Tongue (tissue), 2 donors: ENCODE results near the gene KCNQ1. TPM values are rescaled to one million over a fixed set of nuclear protein-coding genes. Genes with fewer than 3 reads are reported as not detected.

Source experiments
- DNase-seq: peaks from one replicate; pipeline ENCODE4 v3.0.0-alpha.2; 2015
- total RNA-seq: library from RNA; depleted of rRNA; stranded (reverse); fragments of >200 nt; gene quantifications from one replicate; pipeline ENCODE4 v1.2.3, GENCODE V29; 2014

The KCNQ1 gene
- total RNA-seq, 1 donor from 2014 or later: 2.6 TPM

DNA sequence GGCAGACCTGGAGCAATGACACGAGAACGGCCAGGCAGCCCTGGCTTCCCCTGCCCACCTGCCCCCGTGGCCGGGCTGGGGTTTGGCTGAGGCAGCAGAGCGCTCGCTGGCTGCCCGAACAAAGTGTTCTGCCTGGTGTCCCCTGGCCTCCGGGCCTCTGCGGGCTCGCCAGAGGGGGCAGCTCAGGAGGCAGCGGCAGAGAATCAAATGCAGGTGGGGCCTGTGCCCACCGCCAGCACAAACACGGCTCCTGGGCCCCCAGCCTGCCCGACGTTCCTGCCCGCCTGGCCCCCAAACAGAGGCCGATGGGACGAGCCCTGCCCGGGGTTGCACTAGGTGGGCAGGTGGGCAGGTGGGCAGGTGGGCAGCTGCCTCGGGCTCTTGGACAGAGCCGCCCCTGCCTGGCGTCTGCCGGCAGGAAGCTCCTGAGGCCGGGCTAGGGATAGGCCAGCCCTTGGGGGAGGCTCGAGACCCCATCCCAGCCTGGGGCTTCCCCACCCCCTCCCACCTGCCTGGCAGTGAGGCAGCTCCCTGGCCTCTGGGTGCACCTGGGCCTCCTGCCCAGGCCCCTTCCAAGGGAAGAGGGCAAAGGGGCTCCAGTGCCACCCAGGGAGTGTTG lies 394.0 kb downstream of the KCNQ1 start:
- DNase-seq: no peak

DNA sequence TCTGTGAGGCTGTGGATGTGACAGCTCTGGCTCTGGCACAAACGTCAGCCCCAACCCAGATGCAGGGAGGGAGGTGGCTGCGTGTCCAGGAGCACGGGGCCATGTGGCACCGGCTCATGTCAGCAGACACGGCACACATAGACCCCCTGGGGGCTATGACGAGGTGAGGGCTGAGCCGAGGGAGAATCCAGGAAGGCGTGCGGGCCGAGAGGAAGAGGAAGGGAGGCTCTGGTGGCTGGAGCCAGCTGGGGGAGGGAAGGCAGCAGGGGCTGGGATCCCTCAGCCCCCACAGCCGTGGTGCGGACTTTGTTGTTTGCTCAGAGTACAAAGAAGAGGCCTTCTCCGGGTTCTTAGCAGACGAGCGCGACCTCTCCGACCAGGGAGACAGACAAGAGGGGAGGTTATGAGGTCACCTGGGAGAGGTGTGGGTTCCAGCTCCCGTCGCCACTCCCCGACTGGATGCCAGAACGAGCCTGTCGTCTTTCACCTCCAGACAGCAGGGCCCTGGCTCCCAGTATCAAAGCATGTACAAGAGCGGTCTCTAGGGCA lies 394.7 kb downstream of the KCNQ1 start:
- no peak for DNase-seq

DNA sequence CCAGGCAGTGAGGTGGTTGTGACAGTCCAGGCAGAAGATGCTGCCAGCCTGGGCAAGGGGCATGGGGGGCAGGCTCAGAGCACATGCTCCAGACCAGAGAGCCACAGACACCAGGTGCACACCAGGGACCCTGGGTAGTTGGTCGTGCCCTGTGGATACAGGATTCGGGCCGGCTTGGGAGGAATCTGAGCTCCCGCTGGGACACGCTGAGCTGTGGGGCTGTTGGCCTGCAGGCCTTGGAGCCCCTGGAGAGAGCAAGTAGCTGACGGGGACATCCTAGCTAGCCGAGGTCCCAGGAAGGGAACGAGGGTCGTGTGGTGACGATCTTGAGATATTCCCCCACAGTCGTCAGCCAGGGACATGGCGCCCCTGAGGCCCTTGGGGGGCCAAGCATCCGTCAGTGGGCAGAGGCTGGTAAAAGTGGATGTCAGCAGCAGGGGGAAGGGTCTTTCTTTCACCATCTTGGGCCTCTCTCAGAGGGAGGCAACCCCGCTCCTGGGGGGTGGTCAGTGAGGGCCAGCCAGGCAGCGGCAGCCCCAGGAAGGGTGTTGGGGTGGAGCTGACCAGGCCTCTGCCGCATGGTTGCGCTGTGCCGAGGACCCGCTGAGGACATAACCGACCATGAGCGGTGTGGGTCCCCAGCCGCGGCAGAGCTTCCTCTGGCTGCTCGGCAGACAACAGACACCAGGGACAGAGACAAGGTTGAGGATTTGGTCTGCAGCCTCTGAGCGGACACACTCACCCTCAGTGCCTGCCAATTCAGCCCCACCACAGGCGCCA lies 396.8 kb downstream of the KCNQ1 start:
- DNase-seq: no peak

DNA sequence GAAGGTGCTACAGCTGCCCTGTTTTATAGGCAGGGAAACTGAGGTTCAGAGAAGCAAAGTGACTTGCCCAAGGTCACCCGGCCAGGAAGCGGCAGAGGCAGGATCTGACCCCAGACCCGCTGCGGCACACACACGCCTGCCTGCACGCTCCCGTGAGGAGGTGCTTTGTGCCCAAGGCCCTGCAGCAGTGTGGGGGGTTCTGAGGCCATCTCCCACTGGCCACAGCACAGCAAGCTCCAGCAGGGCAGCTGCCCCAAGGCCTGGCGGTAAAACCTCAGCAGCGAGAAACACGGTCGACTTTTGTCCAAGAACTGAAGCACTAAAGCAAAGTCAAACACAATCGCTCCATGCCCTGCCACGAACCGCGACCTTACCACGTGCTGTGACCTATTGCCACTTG lies 398.1 kb downstream of the KCNQ1 start:
- no peak for DNase-seq

DNA sequence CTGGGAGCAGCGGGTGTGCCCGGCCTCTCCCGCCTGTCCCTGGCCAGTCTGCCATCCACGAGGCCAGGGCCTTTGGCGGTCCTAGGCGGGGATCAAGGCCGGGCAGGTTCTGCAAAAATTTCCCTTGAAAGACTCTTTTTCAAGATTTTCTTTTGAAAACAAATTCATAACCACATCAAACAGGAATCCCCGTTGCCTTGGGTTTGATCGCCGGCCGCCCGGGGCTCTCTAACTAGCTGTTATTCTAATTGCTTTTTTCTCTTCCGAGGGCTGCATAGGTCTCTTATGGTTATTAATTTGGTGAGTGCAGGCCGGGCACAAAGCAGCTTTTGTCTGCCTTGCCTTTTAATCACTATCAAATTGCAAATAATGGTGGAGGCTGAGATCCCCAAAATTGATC lies 398.7 kb downstream of the KCNQ1 start:
- no peak for DNase-seq

DNA sequence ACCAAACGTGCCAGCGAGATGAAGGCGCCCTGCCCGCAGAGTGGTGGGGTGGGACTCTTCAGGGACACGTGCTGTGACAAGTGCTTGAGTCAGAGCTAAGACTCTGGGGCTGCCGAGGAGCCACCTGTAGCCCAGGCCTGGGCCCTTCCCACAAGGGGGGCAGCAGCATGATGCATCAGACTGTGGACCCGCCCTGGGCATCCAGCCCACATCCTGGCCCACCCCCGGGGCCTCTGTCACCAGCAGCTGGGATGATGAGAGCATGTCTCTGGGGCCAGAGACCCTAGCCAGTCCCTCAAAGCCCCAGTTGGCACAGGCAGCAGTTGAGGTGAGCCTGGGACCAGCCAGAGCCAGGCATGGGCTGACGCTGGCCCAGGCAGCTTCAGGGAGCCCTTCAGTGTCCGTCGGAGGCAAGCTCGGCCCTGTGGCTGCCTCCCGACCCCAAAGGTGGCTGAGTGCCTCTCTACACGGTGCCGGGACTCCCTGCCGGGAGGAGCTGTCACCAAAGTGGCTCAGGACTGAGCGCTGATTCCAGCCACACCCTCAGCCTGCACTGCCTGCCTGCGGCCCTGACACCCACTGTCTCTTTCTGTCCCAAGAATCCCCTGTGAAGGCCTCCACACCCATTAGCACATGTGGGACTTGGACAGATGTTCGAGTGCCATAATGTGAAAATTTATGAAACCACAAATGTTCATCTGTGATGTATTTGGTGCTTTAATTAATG lies 399.5 kb downstream of the KCNQ1 start:
- no peak for DNase-seq

DNA sequence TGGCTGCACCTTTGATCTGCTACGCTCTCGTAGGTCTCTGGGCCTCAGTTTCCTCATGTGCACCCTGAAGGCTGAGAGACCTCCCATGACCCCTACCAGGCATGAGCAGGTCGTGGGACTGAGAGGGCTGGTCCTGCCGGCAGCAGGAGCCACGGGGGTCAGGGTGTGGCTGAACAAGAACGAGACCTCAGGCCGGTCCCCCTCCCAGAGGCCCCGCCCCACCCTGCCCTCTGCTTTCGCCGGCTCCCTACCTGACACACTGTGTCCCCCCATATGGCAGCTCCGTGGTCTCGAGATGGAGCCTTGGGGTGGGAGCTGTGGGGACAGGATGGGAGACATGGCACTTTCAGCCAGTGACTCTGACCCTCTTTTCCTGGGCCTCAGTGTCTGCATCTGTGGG lies 400.2 kb downstream of the KCNQ1 start:
- no peak for DNase-seq

DNA sequence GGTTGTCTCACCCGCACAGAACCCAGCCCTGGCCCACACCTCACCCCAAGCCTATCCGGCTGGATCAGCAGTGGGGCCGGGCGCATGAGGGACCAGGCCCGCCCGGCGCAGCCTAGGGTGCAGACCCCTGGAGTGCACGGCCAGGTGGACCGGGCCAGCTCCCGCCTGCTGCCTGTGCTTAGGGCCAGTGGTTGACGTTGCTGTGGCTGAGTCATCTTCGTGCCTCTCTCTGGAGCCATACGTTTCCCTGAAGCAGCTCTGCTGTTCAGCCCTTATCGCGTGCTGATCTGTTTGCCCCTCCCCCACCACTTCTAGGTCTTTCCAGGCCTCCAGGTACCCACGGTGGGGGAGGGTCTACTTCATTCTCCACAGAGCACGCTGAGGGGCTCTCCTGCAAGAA lies 401.2 kb downstream of the KCNQ1 start:
- DNase-seq: no peak

DNA sequence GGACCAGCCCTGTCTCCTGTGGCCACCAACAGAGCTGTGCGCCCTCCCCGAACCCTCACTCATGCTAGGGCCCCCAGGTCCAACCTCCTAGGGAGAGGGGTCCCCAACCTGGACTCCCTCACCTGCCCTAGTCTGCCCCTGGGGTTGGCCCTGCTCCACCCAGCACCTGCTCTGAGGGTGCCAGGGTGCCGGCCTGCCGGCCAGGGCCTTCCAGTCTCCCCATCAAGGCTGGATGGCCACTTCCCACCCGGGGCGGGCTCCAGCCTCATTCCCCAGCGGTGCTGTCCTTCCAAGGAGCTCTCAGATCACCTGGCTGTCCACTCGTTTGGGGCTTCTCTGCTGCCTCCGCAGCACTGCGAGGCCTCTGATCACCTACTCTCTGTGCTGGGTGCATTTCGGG lies 401.7 kb downstream of the KCNQ1 start:
- no peak for DNase-seq

DNA sequence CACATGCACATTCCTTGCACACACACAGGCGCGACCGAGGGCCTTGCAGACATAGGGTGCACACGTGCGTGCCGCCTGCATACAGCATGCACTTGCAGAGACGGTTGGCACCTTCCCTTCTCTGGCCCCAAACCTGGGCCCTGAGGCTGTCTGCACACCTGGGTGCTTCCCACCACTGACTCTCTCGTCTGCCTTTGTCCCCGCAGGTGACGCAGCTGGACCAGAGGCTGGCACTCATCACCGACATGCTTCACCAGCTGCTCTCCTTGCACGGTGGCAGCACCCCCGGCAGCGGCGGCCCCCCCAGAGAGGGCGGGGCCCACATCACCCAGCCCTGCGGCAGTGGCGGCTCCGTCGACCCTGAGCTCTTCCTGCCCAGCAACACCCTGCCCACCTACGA lies 402.8 kb downstream of the KCNQ1 start:
- DNase-seq: no peak

DNA sequence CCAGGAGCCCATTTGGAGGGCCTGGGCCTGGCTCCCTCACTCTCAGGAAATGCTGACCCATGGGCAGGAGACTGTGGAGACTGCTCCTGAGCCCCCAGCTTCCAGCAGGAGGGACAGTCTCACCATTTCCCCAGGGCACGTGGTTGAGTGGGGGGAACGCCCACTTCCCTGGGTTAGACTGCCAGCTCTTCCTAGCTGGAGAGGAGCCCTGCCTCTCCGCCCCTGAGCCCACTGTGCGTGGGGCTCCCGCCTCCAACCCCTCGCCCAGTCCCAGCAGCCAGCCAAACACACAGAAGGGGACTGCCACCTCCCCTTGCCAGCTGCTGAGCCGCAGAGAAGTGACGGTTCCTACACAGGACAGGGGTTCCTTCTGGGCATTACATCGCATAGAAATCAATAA lies 403.7 kb downstream of the KCNQ1 start:
- no peak for DNase-seq

DNA sequence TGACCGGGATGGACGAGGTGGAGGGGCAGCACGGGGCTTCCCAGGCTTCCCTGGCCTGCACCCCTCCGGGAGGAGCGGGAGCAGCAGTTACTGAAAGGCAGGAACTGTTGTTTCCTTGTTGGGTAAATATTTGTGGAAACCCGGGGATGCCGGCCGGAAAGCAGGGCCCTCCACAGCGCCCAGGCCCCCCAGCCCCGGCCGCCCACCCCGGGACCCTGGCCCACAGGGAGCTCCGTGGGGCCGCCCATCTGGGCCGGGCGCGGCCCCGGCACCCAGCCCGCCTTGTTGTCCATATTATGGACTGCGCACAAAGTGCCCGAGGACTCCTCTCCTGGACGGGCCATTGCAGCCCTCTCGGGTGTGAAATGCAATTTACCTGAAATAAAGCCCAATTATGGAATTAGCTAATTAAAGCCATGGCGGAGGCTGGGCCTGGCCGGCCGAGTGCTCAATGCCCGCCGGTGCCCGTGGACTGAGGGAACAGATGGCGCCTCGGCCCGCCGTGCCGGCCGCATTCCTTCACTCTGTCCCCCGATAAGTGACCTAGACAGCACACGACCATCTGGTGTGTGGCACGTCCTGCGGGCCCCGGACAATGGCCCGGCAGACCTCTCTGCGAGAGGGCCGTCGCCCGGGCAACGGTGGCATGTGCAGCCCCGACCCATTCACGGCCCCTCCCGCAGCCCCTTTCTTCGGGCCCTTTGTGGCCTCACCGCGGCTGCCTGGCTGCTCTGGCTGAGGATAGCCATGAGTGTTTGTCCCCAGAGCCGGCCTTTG lies 405.4 kb downstream of the KCNQ1 start:
- no peak for DNase-seq

DNA sequence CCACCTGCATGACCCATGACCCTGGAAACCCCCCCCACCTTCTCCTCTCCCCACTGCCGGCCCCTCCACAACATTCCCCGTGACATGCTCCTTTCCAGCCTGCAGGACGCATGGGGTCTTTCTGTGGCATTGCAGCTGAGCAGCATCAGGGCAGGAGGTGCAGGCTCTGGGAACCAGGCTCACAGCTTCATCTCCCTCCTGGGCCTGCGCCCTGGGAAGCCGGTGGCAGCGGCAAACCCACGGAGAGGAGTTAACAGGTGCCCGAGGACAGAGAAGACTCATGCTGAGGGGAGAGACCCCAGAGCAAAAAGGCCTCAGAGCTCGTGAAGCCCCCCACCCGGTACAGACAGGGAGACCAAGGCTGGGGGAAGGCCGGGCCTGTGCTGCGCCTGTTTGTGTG lies 408.6 kb downstream of the KCNQ1 start:
- no peak for DNase-seq

DNA sequence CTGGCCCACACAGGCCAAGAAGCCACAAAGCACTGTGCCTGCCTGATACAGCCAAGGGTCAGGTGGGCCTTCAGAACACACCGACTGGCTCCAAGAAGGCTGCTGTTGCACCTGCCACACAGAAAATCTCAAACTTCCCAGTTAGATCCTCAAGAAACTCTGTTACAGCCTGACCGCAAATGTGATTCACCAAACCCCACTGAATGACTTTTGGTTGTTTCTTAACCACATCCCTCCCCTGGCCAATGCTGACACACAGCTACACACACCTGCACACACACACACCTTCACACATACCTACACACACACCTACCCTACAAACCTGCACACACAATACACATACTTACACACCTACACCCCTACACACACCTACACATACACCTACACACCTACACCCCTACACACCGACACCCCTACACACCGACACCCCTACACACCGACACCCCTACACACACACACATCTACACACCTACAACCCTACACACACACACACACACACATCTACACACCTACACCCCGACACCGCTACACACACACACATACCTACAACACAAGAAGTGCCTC lies 409.3 kb downstream of the KCNQ1 start:
- no peak for DNase-seq

DNA sequence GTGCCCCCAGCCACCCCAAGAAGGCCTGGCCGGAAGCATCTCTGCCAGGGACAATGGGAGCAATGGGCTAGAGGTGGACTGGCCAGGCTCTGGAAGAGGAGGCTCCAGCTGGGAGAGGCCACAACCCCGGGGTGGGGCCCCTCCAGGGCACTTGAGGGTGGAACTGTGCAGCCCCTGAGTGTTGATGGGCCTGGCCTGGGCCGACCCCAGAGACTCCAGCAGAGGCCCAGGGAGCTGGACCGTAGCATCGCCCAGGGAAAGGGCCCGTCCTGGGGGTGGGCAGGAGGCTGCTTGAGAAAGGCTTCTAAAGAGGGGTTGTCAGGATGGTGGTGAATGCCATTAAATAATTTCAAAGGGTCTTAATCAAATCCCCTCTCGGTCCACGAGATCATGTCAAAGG lies 410.4 kb downstream of the KCNQ1 start:
- no peak for DNase-seq

DNA sequence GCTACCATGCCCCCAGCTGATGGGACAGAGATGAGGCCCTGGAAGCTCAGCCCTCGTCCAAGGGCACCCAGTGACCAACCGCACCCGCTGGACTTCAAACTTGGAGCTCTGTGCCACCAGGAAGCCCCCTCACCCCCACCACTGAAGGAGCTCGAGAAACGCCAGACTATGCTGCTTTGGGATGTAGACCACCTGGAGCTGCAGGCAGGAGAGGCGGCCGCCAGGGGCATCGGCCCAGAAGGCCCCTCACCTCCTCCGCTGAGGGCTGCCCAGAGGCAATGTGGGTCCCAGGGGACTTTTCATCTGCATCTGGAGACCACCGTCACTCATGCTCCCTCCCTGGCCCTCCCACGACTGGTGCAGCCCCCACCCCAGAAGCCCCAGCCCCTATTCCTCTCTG lies 412.5 kb downstream of the KCNQ1 start:
- DNase-seq: no peak

DNA sequence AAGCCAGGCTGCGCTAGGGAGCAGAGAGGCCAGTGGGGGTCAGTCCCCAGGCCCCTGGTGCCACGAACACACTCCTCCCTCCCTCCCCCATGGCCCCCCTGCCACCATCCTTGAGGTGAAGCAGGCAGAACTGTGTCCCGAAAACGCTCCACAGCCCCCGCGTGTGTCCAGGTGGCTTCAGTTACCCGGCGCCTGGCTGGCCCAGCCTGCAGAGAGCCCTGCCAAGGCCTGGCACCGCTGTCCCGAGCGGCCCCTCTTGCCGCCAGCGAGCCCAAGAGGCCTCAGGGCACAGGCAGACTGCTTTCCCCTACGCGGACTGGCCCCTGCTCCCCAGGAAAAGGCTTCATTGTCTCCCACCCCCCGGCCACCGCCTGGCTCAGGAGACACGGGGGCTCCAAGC lies 413.1 kb downstream of the KCNQ1 start:
- no peak for DNase-seq

DNA sequence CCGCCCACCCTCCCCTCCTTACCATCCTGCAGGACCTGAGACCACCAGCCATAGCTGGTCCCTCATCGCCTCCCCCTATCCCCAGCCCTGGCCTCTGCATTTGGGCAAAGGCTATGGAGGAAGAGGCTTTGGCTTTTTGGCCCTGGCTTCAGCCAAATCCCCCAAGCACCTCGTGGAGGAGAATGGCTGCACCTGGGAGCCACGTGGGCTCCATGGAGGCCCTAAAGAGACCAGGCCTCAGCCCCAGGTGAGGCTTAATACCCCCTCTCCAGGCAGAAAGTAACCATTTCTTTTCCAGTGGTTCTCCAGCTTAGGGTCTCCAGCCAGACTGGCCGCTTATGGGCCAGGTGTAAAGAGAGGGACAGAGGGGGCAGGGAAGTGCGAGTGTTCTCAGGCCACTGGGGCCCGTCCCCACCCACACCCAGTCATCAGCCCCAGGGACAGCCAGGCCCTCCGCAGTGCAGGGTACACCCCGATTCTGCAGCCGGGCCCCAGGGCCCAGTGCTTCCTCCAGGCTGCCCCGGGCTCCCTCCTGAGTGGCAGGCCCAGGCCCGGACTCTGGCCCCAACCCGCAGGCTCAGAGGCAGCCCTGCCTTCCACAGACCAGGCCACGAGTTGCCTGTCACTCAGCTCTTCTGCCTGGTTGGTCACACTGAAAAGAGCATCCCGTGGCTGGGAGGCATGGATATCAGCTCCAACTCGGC lies 414.3 kb downstream of the KCNQ1 start:
- no peak for DNase-seq

DNA sequence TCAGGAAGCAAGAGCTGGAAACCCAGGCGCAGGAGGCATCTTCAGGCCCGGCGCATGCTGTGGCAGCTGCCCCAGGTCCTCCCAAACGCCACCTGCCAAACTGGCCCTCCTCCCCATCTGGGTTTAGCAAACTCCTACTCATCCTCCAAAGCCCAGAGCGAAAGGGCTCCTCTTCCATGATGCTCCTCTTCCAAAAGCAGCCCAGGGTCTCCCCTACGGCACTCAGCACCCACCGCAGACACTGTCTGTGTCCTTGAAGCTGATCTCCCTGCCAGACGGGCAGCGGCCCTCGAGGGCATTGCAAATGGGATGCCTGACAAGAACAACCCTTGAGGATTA lies 414.9 kb downstream of the KCNQ1 start:
- no peak for DNase-seq

DNA sequence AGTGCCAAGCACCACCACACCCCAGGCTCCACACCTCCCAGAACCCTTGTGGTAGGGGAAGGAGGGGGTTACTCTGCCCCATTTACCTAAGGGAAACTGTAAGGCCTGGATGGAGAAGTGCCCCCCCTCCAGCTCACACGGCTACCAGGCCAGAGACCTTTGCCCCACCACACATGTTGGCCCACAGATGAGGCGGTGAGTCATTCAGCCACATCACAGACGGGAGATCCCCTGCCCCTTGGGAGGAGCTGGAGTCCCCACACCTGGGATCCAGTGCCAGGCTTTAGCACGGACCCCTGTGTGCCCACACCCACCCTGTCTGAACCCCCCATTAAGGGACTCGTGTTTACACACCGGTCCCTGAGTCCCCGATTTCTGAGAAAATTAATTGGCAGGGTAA lies 415.8 kb downstream of the KCNQ1 start:
- DNase-seq: no peak

DNA sequence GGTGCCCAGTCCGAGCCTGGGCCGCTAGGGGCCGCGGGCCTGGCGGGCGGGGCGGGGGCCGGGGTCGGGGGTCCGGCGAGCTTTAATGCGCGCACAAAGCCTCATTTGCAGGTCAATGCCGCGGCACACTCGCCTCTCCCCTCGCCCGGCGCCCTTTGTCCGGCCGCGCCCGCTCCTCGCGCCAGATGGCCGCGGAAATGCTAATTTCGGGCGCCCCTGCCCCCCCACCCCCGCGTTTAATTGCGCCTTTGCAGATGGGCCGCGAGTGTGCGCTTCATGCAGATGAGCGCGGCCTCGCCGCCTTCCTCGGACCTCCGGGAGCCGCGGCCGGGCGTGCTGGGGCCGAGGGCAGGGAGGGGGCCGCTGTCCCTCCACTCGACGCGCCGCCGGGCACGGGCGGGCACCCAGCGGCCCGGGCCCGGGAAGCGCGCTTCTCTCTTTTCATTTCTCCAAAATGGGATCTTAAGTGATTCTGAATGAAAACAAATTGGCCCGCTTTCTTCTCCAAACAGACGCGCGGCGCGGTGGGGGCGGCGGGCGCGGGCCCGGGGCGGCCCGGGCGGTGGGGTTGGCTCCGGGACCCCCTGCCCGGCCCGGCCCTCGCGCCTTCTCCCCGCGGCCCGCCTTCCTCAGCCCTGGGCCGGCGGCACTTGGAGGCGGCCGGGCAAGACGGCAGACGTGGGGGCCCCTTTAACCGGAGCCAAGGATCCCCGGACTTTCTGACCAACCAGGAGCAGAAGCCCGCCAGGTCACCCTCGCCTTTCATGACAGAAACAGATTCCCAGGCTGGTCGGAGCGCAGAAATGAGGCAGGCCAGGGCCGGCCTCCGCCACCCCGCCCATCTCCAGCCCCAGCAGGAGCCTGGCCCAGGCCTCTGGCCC lies 417.8 kb downstream of the KCNQ1 start:
- DNase-seq: peak; percentile 14
